IPS-18a (cell line): ENCODE data around the gene FIBCD1.

Experiments used
- H3K27ac ChIP-seq: one replicate; pipeline ENCODE4 v1.5.1; 2013; ENCODE audit warnings: low read length
- H3K27me3 ChIP-seq: one replicate; pipeline ENCODE4 v1.6.1; 2013; ENCODE audit warnings: mild to moderate bottlenecking, low read length; ENCODE audit not compliant: control insufficient read depth, insufficient read depth
- H3K36me3 ChIP-seq: one replicate; pipeline ENCODE4 v1.6.1; 2013; ENCODE audit warnings: low read depth, low read length; ENCODE audit not compliant: control insufficient read depth
- H3K4me1 ChIP-seq: one replicate; pipeline ENCODE4 v1.6.1; 2013; ENCODE audit warnings: low read depth, low read length; ENCODE audit not compliant: control insufficient read depth
- H3K4me3 ChIP-seq: one replicate; pipeline ENCODE4 v1.5.1; 2013; ENCODE audit warnings: low read length
- H3K9ac ChIP-seq: one replicate; pipeline ENCODE4 v1.6.1; 2013; ENCODE audit warnings: mild to moderate bottlenecking, low read length, moderate library complexity
- H3K9me3 ChIP-seq: one replicate; pipeline ENCODE4 v1.6.1; 2013; ENCODE audit warnings: low read depth, low read length; ENCODE audit not compliant: control insufficient read depth

Gene FIBCD1

DNA sequence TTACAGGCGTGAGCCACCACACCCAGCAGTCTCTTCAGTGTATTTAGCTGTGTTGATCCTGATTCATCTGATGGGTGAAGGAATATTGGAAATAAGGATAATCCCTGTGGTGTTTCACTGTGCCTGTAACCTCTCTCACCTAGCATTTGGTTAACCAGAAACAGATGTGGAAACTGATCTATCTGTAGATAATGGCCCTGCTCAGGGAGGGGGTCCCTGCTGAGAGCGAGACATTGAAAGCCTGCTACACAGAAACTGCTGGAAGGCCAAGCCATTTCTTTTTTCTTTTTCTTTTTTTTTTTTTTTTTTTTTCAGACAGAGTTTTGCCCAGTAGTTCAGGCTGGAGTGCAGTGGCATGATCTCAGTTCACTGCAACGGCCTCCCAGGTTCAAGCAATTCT lies 70.8 kb downstream of the FIBCD1 start:
- Histone ChIP-seq H3K27ac (no peak overlapping the region), H3K9ac (no peak overlapping the region), H3K4me3 (no peak overlapping the region), H3K4me1 (no peaks in the 10 kb centered on the region), H3K36me3 (peaks cover 30% of the 10 kb centered on the region), H3K9me3 (no peaks in the 10 kb centered on the region), H3K27me3 (no peaks in the 10 kb centered on the region)

DNA sequence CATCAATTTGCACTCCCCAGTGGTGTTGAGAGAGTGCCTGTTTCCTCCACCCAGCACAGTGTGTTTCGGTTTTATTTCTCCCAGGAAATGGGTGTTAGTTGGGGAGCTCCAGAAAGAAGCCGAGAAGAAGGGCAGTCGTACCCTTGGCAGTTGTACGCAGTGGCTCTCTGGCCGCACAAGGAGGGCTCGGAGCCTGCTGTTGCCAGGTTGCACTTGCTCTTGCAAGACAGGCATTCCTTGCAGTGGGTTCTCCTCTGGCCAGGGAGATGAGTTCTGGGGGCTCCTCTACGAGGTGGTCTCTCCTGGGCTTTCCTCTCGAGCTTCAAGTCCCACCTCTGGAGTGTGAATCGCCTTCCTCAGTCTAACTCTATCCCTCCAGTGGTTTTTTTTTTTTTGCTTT lies 71.5 kb downstream of the FIBCD1 start:
- H3K9me3 ChIP-seq: no peaks in the 10 kb centered on the region
- no peak overlapping the region for H3K4me3 ChIP-seq
- no peaks in the 10 kb centered on the region for H3K4me1 ChIP-seq
- no peak overlapping the region for H3K9ac ChIP-seq
- no peak overlapping the region for H3K27ac ChIP-seq
- no peaks in the 10 kb centered on the region for H3K27me3 ChIP-seq
- peaks cover 26% of the 10 kb centered on the region for H3K36me3 ChIP-seq

DNA sequence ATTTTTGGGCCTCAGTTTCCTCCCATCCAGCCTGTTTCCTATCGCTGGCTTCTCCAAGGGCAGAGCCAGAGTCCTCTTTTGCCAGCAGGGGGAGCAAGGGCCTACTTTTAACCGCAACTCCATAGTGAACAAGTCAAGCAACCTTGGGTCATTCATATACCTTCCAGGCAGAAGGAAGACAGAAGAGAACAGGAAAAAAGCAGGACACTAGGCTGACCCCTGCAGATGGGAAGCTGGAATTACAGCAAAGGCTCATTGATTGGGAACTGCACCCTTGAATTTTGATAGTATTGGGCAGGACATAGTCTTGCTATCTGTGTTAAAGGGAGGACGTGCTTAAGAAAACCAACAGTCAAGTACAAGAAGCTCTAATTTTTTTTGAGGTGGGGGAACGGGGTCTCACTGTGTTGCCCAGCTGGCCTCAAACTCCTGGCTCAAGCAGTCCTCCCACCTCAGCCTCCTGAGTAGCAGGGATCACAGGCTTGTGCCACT lies 72.5 kb downstream of the FIBCD1 start:
- Histone ChIP-seq H3K9me3 (no peaks in the 10 kb centered on the region), H3K4me1 (no peaks in the 10 kb centered on the region), H3K36me3 (peaks cover 19% of the 10 kb centered on the region), H3K9ac (no peak overlapping the region), H3K27me3 (no peaks in the 10 kb centered on the region), H3K4me3 (no peak overlapping the region), H3K27ac (no peak overlapping the region)

DNA sequence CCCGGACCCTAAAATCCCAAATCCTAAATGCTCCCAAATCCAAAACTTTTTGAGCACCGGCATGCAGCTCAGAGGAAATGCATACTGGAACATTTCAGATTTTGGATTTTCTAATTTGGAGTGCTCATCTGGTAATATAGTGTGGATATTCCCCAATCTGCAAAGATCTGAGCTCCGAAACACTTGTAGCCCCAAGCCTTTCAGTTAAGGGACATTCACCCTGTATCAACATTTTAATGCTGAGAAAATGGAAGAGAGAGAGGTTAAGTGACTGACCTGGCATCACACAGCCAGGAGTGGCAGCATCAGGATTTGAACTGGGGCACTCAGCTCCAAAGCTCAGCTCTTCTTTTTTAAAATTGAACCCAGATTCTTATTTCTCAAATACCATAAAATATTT lies 73.1 kb downstream of the FIBCD1 start:
- Histone ChIP-seq H3K36me3 (peaks cover 16% of the 10 kb centered on the region), H3K9ac (no peak overlapping the region), H3K4me1 (no peaks in the 10 kb centered on the region), H3K9me3 (no peaks in the 10 kb centered on the region), H3K27ac (no peak overlapping the region), H3K4me3 (no peak overlapping the region), H3K27me3 (no peaks in the 10 kb centered on the region)

DNA sequence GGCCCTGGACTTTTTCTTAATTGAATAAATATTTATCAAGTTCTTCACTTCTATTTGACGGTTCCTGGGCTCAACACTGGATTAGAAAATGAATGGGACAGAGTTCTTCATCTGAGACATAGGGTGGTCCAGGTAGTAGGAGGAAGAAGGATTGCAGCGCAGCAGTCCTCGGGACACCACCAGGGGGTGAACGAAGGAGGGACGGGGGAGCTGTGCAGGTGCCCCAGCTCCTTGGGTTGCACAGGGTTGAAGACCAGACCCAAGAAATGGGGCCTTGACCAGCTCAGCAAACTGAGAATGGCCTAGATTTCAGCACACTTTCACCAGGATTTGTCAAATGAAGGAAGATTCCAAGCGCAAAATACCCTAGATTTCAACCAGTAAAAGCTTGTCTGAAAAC lies 74.5 kb downstream of the FIBCD1 start:
- Histone ChIP-seq H3K27me3 (no peaks in the 10 kb centered on the region), H3K9ac (no peak overlapping the region), H3K27ac (no peak overlapping the region), H3K4me1 (no peaks in the 10 kb centered on the region), H3K9me3 (no peaks in the 10 kb centered on the region), H3K36me3 (peaks cover 17% of the 10 kb centered on the region), H3K4me3 (no peak overlapping the region)

DNA sequence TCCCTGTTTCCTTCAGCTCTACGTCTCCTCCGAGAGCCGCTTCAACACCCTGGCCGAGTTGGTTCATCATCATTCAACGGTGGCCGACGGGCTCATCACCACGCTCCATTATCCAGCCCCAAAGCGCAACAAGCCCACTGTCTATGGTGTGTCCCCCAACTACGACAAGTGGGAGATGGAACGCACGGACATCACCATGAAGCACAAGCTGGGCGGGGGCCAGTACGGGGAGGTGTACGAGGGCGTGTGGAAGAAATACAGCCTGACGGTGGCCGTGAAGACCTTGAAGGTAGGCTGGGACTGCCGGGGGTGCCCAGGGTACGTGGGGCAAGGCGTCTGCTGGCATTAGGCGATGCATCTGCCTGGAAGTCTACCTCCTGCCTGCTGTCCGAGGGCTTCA lies 76.3 kb downstream of the FIBCD1 start:
- no peak overlapping the region for H3K27ac ChIP-seq
- H3K27me3 ChIP-seq: no peaks in the 10 kb centered on the region
- H3K4me3 ChIP-seq: no peak overlapping the region
- H3K9ac ChIP-seq: no peak overlapping the region
- peaks cover 23% of the 10 kb centered on the region for H3K36me3 ChIP-seq
- H3K4me1 ChIP-seq: no peaks in the 10 kb centered on the region
- no peaks in the 10 kb centered on the region for H3K9me3 ChIP-seq

DNA sequence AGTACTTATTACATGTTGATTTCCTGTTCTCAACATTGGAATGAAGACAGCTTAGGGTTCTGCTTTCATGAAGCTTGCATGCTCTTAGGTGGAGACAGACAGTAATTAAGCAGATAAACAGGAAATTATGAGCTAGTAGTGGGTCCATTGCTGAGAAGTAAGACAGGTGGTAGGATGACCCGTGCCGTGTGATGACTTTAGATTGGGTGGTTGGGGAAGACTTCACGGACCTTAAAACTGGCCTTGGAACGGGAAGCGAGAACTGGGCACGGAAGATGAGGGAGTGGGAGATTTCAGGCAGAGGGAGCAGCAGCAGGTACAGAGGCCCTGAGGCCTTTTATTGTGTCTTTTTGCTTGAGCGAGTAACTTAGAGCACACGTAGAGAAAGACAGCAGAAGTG lies 76.8 kb downstream of the FIBCD1 start:
- H3K27ac ChIP-seq: no peak overlapping the region
- H3K4me1 ChIP-seq: no peaks in the 10 kb centered on the region

DNA sequence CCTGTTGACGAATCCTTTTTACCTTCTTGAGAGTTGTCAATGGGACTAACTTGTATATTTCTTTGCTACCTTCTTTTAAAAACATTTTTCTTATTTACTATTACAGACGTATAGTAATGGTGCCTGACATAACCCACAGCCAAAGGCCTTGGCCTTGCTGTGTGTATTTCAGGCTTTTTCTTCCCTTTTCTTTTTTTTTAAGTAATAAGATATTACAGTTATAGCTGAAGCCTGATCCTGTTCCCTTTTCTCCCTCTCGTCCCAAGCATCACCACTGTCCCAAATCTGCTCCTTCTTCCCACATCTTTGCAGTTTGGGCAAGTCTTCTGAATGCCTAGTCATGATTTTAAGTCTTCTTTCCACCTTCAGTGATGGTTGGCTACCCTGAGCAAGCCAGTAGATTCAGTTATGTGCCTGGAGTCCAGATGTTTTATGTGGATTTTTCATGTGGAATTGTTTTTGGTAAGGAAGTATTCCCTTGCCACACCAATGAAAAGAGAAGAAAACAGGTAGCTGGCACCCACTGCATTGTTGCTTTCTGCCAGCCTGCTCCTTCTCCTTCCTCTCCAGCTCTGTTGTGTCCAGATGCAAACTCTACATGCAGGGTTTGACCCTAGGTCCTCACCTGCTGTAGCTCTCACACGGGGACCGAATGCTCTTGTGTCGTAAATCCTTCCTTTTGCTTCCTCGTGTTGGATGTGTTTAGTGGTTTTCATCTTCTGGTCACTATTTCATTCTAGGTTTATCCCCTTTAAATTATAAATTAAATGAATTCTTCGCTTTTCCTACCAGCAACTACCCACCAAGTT lies 77.5 kb downstream of the FIBCD1 start:
- Histone ChIP-seq H3K9me3 (no peaks in the 10 kb centered on the region), H3K4me3 (no peak overlapping the region), H3K4me1 (no peaks in the 10 kb centered on the region), H3K27me3 (no peaks in the 10 kb centered on the region), H3K27ac (no peak overlapping the region), H3K9ac (no peak overlapping the region), H3K36me3 (peaks cover 34% of the 10 kb centered on the region)

More for the DNA sequence above, 76.8 kb downstream of the FIBCD1 start:
- Histone ChIP-seq H3K36me3 (peaks cover 28% of the 10 kb centered on the region), H3K27me3 (no peaks in the 10 kb centered on the region), H3K4me3 (no peak overlapping the region), H3K9me3 (no peaks in the 10 kb centered on the region), H3K9ac (no peak overlapping the region)

DNA sequence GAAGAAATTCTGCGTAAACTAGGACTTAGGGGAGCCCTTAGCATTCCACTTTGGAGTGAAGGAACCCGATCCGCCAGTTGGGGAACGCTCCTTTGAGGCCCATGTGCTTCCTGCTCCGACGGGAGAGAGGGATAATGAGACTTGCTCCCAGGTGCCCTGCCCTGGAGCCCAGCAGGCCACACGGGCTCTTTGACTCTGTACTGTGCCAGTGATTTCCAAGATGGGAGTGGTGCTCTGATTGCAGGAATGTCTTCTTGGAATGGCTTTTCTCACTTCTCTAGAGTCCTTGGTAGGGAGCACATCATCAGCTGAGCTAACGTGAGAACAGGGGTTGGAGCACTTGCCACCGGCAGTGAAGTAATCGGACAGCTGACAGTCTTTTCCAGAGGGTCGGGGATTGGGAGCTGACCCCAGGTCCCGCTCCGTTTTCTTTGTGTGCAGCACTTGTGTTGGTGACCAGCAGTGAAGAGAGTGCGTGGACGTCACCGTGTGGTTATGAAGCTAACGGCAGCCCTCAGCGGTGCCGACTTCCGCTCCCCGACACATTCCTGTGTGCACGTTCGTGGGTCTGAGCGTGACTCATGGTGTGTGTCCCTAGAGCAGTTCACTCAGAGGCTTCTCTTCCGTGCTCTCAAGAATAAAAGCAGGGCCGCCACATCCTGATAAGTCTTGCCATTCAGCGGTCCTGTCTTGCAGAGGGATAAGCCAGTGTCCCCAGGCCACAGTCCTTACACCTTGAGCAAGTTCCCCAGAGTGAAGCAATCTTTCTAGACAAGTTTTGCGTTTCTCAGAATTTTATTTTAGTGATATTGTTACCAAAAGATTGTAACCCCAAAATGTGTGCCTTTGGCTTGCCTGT lies 78.4 kb downstream of the FIBCD1 start:
- H3K27me3 ChIP-seq: no peaks in the 10 kb centered on the region
- no peak overlapping the region for H3K9ac ChIP-seq
- H3K36me3 ChIP-seq: peaks cover 38% of the 10 kb centered on the region
- no peaks in the 10 kb centered on the region for H3K4me1 ChIP-seq
- no peaks in the 10 kb centered on the region for H3K9me3 ChIP-seq
- H3K4me3 ChIP-seq: no peak overlapping the region
- no peak overlapping the region for H3K27ac ChIP-seq

DNA sequence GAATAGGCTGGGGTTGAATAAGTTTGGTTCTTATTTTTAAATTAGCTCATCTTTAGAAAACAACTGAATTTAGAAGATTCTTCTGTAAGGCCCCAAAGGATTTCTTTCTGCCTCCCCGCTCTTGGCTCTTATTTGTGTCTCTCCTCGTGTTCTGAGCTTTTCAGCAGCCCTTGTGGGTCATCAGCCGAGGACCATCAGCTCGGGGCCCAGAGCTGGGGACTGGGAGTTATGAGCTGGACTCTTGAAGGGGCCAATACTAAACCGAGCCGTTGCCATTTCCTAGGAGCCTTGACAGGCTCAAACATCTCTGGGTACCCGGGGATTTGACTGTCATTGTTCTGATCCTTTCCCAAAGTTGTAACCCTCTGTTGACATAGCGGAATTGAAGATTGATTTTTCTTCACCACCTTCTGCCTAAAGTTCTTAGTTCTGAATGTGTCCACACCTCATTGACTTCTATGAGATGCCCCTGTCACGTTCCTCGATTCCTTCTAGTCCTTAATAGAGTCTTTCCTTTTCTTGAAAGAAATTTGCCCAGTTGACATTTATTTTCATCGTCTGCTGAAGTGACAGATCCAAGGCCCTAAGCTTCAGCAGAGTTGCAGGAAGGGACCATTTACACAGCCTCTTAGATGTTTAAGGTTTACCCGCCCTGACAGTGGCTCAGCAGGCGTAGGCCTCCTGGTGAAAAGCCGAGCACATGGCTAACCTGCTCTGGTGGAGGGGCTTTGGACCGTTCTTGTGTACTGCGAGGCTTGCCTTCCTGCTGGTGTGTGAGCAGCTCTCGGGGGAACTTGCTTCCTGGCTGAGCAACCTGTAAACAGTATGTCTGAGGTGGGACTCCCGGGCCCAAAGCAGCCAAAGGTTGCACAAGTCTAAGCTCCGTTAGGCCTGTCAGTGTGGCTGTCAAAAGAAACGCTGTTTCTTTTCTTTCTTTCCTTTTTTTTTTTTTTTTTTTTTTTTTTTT lies 80.0 kb downstream of the FIBCD1 start:
- Histone ChIP-seq H3K27ac (no peak overlapping the region), H3K4me3 (no peak overlapping the region), H3K4me1 (no peaks in the 10 kb centered on the region), H3K9me3 (no peaks in the 10 kb centered on the region), H3K36me3 (peaks cover 50% of the 10 kb centered on the region), H3K9ac (no peak overlapping the region), H3K27me3 (no peaks in the 10 kb centered on the region)
